SK-N-SH (cell line): ENCODE measurements around the gene HIPK2. TPM values are rescaled to one million over a fixed set of nuclear protein-coding genes. Genes with fewer than 3 reads are reported as not detected.

Source experiments
- CTCF ChIA-PET: fragments of 300-600, 350-600 bp; formaldehyde crosslinking; extraction: SDS; loops from one replicate; lab custom pipeline; 2021; lab: Yijun Ruan, JAX
- POLR2A ChIA-PET: fragments of 350-600 bp; sonication (Branson Sonifier 250); formaldehyde crosslinking; extraction: SDS; loops from one replicate; lab custom pipeline; 2020; ENCODE audit warnings: antibody characterized with exemption, inconsistent platforms; lab: Yijun Ruan, JAX
- DNase-seq: peaks from one replicate; pipeline ENCODE4 v3.0.0; 2012
- H2AFZ ChIP-seq: fragments of 200-600 bp; sonication (generic); 2 replicates; pipeline ENCODE4 v1.8.1; 2016; ENCODE audit warnings: antibody characterized with exemption, mild to moderate bottlenecking, low read depth
- H3F3A ChIP-seq: fragments of 200-600 bp; sonication (generic); replicated peaks from 2 replicates; pipeline ENCODE3; 2016; ENCODE audit warnings: antibody characterized with exemption, mild to moderate bottlenecking; ENCODE audit not compliant: insufficient read depth
- H3K27ac ChIP-seq, 2 experiments: fragments of 200-500 bp in 1 of 2; fragments of 200-600 bp in 1 of 2; sonication (Bioruptor generic) in 1 of 2; sonication (generic), shearing (Covaris generic) in 1 of 2; 2 replicates each; pipeline versions ENCODE4 v1.5.1 to v1.6.1; 2014 to 2016; ENCODE audit warnings: low read depth in 2 of 2, inconsistent platforms in 1 of 2, low read length in 1 of 2, mild to moderate bottlenecking in 1 of 2, mixed read lengths in 1 of 2
- H3K27me3 ChIP-seq: fragments of 200-600 bp; sonication (generic), shearing (Covaris generic); 2 replicates; pipeline ENCODE4 v1.6.1; 2016; ENCODE audit warnings: mixed run types; ENCODE audit not compliant: insufficient read depth
- H3K36me3 ChIP-seq, 2 experiments: fragments of 200-500 bp in 1 of 2; fragments of 200-600 bp in 1 of 2; sonication (Bioruptor generic) in 1 of 2; sonication (generic) in 1 of 2; replicated peaks in 1 of 2; 2 replicates each; pipeline versions ENCODE3 to v1.5.1; 2014 to 2016; ENCODE audit warnings: low read length in 1 of 2, mild to moderate bottlenecking in 1 of 2; ENCODE audit not compliant: insufficient read depth in 2 of 2, control insufficient read depth in 1 of 2
- H3K4me1 ChIP-seq, 2 experiments: fragments of 200-500 bp in 1 of 2; fragments of 200-600 bp in 1 of 2; sonication (Bioruptor generic) in 1 of 2; sonication (generic), shearing (Covaris generic) in 1 of 2; 2 replicates each; pipeline versions ENCODE4 v1.5.1 to v1.6.1; 2014 to 2016; ENCODE audit warnings: low read depth in 1 of 2, low read length in 1 of 2, mixed run types in 1 of 2; ENCODE audit not compliant: insufficient read depth in 2 of 2, control insufficient read depth in 1 of 2
- H3K4me2 ChIP-seq: fragments of 200-600 bp; sonication (generic), shearing (Covaris generic); 2 replicates; pipeline ENCODE4 v1.6.1; 2017; ENCODE audit warnings: mixed run types
- H3K4me3 ChIP-seq, 2 experiments: fragments of 200-500 bp in 1 of 2; fragments of 200-600 bp in 1 of 2; sonication (Bioruptor generic) in 1 of 2; sonication (generic), shearing (Covaris generic) in 1 of 2; 2 replicates each; pipeline versions ENCODE4 v1.5.1 to v1.8.1; 2014 to 2016; ENCODE audit warnings: low read depth in 2 of 2, inconsistent platforms in 1 of 2, low read length in 1 of 2, mild to moderate bottlenecking in 1 of 2, mixed read lengths in 1 of 2, moderate library complexity in 1 of 2
- H3K79me2 ChIP-seq: fragments of 200-600 bp; sonication (generic); 2 replicates; pipeline ENCODE4 v1.8.1; 2017; ENCODE audit warnings: mild to moderate bottlenecking; ENCODE audit not compliant: insufficient read depth
- H3K9ac ChIP-seq: fragments of 200-600 bp; sonication (generic); 2 replicates; pipeline ENCODE4 v1.6.1; 2017; ENCODE audit warnings: mixed run types
- H3K9me2 ChIP-seq: fragments of 200-600 bp; sonication (generic); 2 replicates; pipeline ENCODE4 v1.6.1; 2017; ENCODE audit warnings: mixed run types
- H3K9me3 ChIP-seq: fragments of 200-600 bp; sonication (generic); 2 replicates; pipeline ENCODE4 v1.6.1; 2017; ENCODE audit warnings: mixed run types, mild to moderate bottlenecking, moderate library complexity
- H4K20me1 ChIP-seq: fragments of 200-600 bp; sonication (generic); 2 replicates; pipeline ENCODE4 v1.6.1; 2017; ENCODE audit warnings: mild to moderate bottlenecking, mixed run types; ENCODE audit not compliant: insufficient read depth
- CHD2 ChIP-seq: fragments of 150-350 bp; IDR thresholded peaks from 2 replicates; pipeline ENCODE4 v1.6.1; 2018; ENCODE audit warnings: low read length; ENCODE audit not compliant: partially characterized antibody
- ELF1 ChIP-seq: IDR thresholded peaks from 2 replicates; pipeline ENCODE4 v1.4.0; 2012
- EP300 ChIP-seq, 2 experiments: IDR thresholded peaks; 2 replicates each; pipeline versions ENCODE4 v1.4.0 to v1.6.1; 2012; ENCODE audit warnings: borderline replicate concordance in 1 of 2, low read depth in 1 of 2, low read length in 1 of 2
- FOXM1 ChIP-seq: IDR thresholded peaks from 2 replicates; pipeline ENCODE4 v1.4.0; 2012; ENCODE audit warnings: low read depth, mild to moderate bottlenecking
- GABPA ChIP-seq: IDR thresholded peaks from 2 replicates; pipeline ENCODE4 v1.4.0; 2012; ENCODE audit warnings: low read depth, mild to moderate bottlenecking
- MAX ChIP-seq: IDR thresholded peaks from 2 replicates; pipeline ENCODE4 v1.4.0; 2012; ENCODE audit warnings: low read depth
- MEF2A ChIP-seq: IDR thresholded peaks from 2 replicates; pipeline ENCODE4 v1.4.0; 2012; ENCODE audit warnings: low read depth, borderline replicate concordance
- PBX3 ChIP-seq: IDR thresholded peaks from 2 replicates; pipeline ENCODE4; 2012
- RFX5 ChIP-seq: IDR thresholded peaks from 2 replicates; pipeline ENCODE4 v1.6.1; 2012; ENCODE audit warnings: mild to moderate bottlenecking, improper control_type of control experiment, low read length
- RXRA ChIP-seq: IDR thresholded peaks from 2 replicates; pipeline ENCODE4 v1.4.0; 2012; ENCODE audit warnings: low read depth, mild to moderate bottlenecking, borderline replicate concordance
- SIN3A ChIP-seq: IDR thresholded peaks from 2 replicates; pipeline ENCODE4 v1.6.1; 2012; ENCODE audit warnings: low read depth, mild to moderate bottlenecking, low read length, moderate library complexity, borderline replicate concordance
- SMC3 ChIP-seq: IDR thresholded peaks from 2 replicates; pipeline ENCODE4 v1.6.1; 2012; ENCODE audit warnings: low read depth, low read length, improper control_type of control experiment
- TAF1 ChIP-seq: IDR thresholded peaks from 2 replicates; pipeline ENCODE4 v1.6.1; 2012; ENCODE audit warnings: low read depth, mild to moderate bottlenecking, low read length, moderate library complexity, borderline replicate concordance
- USF2 ChIP-seq: fragments of 150-350 bp; IDR thresholded peaks from 2 replicates; pipeline ENCODE4 v1.6.1; 2017; ENCODE audit warnings: antibody characterized with exemption, low read length, low read depth, borderline replicate concordance
- YY1 ChIP-seq: IDR thresholded peaks from 2 replicates; pipeline ENCODE4 v1.4.0; 2012; ENCODE audit warnings: low read depth, mild to moderate bottlenecking
- WGBS: methylation state at CpG from one replicate; pipeline ENCODE4 v1.1.6; 2017; ENCODE audit warnings: low lambda C conversion rate; 5-methylcytosine and 5-hydroxymethylcytosine counted together
- polyA plus RNA-seq, 3 experiments: library from polyadenylated mRNA; depleted of rRNA; stranded (reverse); fragments of >200 nt; gene quantifications; 2 replicates each; pipeline ENCODE4 v1.2.3, GENCODE V29; 2012

Gene HIPK2
- polyA plus RNA-seq, 1 of the 3 experiments (the other 2 are of a cell fraction) = 14.2 TPM

GRCh38 chr7:139666501-139666900 is 111.3 kb downstream of the HIPK2 start:
- peaks cover 82% of the 10 kb centered on the region for H3K79me2 ChIP-seq
- H3K36me3 ChIP-seq = peaks cover 0 to 8% of the 10 kb centered on the region in 2 experiments
- CTCF ChIA-PET = interaction anchor here (1.7 to 9.1 kb wide), 2 partner anchors 20 to 65 kb away, joined by 4 to 78 read pairs; no protein-coding TSS in a partner anchor
- TF ChIP-seq RFX5 = no peak
- no peak for TF ChIP-seq TAF1
- TF ChIP-seq FOXM1 = no peak
- TF ChIP-seq, all 33 proteins: peak for 0
- Histone ChIP-seq H3K4me2 (no peak overlapping the region), H3K4me3 (no peak overlapping the region), H3K9me3 (no peaks in the 10 kb centered on the region), H3K4me1 (peaks cover 0 to 17% of the 10 kb centered on the region in 2 experiments; a peak in 3 of 4 replicates), H3F3A (no peaks in the 10 kb centered on the region), H2AFZ (no peak overlapping the region), H3K9ac (no peak overlapping the region), H4K20me1 (peaks cover 51% of the 10 kb centered on the region), H3K9me2 (no peaks in the 10 kb centered on the region), H3K27ac (no peak overlapping the region), H3K27me3 (no peaks in the 10 kb centered on the region)
- no peak for DNase-seq
- POLR2A ChIA-PET = interaction anchor here (1.8 kb wide), 1 partner anchor 15 kb away, joined by 6 read pairs; no protein-coding TSS in a partner anchor
- 95% methylated on average over 5 of the region's 5 CpGs for WGBS

- H3K36me3 ChIP-seq = peaks cover 0 to 8% of the 10 kb centered on the region in 2 experiments
- WGBS = 96% methylated on average over 6 of the region's 6 CpGs
- no peak overlapping the region for H3K4me2 ChIP-seq
- no peak for DNase-seq
- TF ChIP-seq USF2 (no peak), GABPA (no peak), MAX (no peak), SIN3A (no peak), SMC3 (no peak), RXRA (no peak), MEF2A (no peak), PBX3 (no peak), EP300 (IDR thresholded peaks at IDR 0.05; ENCODE audit: borderline replicate concordance in 1 of 2, low read depth in 1 of 2, low read length in 1 of 2) (no peak), CHD2 (no peak), YY1 (no peak), ELF1 (no peak)
- peaks cover 55% of the 10 kb centered on the region for H4K20me1 ChIP-seq
- H3K9ac ChIP-seq = no peak overlapping the region
- H3K27me3 ChIP-seq = no peaks in the 10 kb centered on the region
- H3F3A ChIP-seq = no peaks in the 10 kb centered on the region
- peaks cover 0 to 25% of the 10 kb centered on the region in 2 experiments; a peak in 2 of 4 replicates for H3K4me1 ChIP-seq
- POLR2A ChIA-PET = no interaction called here
- H3K9me3 ChIP-seq = no peaks in the 10 kb centered on the region
- no peak overlapping the region for H3K4me3 ChIP-seq
- H3K27ac ChIP-seq = no peak overlapping the region
- H2AFZ ChIP-seq = no peak overlapping the region
- no peaks in the 10 kb centered on the region for H3K9me2 ChIP-seq
- peaks cover 83% of the 10 kb centered on the region for H3K79me2 ChIP-seq
- CTCF ChIA-PET = interaction anchor here (0.7 to 9.1 kb wide), 4 partner anchors 9 to 115 kb away, joined by 3 to 78 read pairs (median 4); no protein-coding TSS in a partner anchor
Observed at GRCh38 chr7:139664434-139664833, 113.4 kb downstream of the HIPK2 start.
